Heart left ventricle (tissue), 16 donors: ENCODE results near the gene FAN1. TPM values are rescaled to one million over a fixed set of nuclear protein-coding genes. Genes with fewer than 3 reads are reported as not detected.

Experiments
- ATAC-seq, 4 donors: fragments of 200-7000 bp; cut with Tn5 transposase; one replicate each; pipeline ENCODE4 v1.9.1; 2020 to 2022; ENCODE audit warnings: moderate library complexity in 4 of 4, mild to moderate bottlenecking in 3 of 4, moderate number of reproducible peaks in 1 of 4
- DNase-seq, 5 donors: peaks; one replicate each; pipeline ENCODE4 v3.0.0-alpha.2; 2020
- H3K27ac ChIP-seq, 12 donors: fragments of 200-600 bp; sonication (generic) in 4 of 12; one replicate each; pipeline versions ENCODE4 v1.5.0 to v1.8.0; 2016 to 2022; ENCODE audit warnings: mild to moderate bottlenecking in 2 of 12
- H3K27me3 ChIP-seq, 9 donors: fragments of 200-600 bp; sonication (generic) in 2 of 9; one replicate each; pipeline versions ENCODE4 v1.5.1 to v1.8.0; 2016 to 2022; ENCODE audit warnings: mild to moderate bottlenecking in 3 of 9
- H3K36me3 ChIP-seq, 9 donors: fragments of 200-600 bp; sonication (generic) in 2 of 9; one replicate each; pipeline versions ENCODE4 v1.5.0 to v1.8.0; 2018 to 2022; ENCODE audit warnings: mild to moderate bottlenecking in 2 of 9
- H3K4me1 ChIP-seq, 12 donors: fragments of 200-600 bp; sonication (generic) in 4 of 12; one replicate each; pipeline versions ENCODE4 v1.5.0 to v1.8.0; 2016 to 2022; ENCODE audit warnings: mild to moderate bottlenecking in 3 of 12
- H3K4me3 ChIP-seq, 12 donors: fragments of 200-600 bp; sonication (generic) in 4 of 12; one replicate each; pipeline versions ENCODE4 v1.5.0 to v1.8.0; 2017 to 2022; ENCODE audit warnings: mild to moderate bottlenecking in 9 of 12, moderate library complexity in 4 of 12
- H3K9me3 ChIP-seq, 12 donors: fragments of 200-600 bp; sonication (generic) in 4 of 12; one replicate each; pipeline versions ENCODE4 v1.5.0 to v1.8.0; 2016 to 2022; ENCODE audit warnings: mild to moderate bottlenecking in 1 of 12
- CTCF ChIP-seq, 12 donors: fragments of 200-600 bp; sonication (generic) in 4 of 12; IDR thresholded peaks; one replicate each; pipeline versions ENCODE4 v1.5.0 to v1.8.0; 2018 to 2022; ENCODE audit warnings: antibody characterized with exemption in 12 of 12, mild to moderate bottlenecking in 5 of 12
- POLR2A ChIP-seq, 2 donors: fragments of 450-650 bp; IDR thresholded peaks; one replicate each; pipeline ENCODE4 v1.6.1; 2017; ENCODE audit warnings: antibody characterized with exemption in 2 of 2, mild to moderate bottlenecking in 2 of 2, moderate library complexity in 2 of 2
- WGBS, 4 donors: extraction: QIAGEN DNeasy Blood & Tissue Kit in 2 of 4; methylation state at CpG; one replicate each; pipeline versions ENCODE4 v1.1.5 to v1.1.7; 2013 to 2018; 5-methylcytosine and 5-hydroxymethylcytosine counted together
- intact Hi-C, 10 donors: fragments of 100-400 bp; cut with DNase I; formaldehyde crosslinking; loops; one replicate each; pipeline versions ENCODE4 v1.11.1 to v1.14.2; 2022
- polyA plus RNA-seq, 2 donors: library from polyadenylated mRNA; stranded (reverse); fragments of 200-250 nt; gene quantifications; one replicate each; pipeline ENCODE4 v1.2.3, GENCODE V29; 2013
- total RNA-seq, 9 donors: library from RNA; depleted of rRNA in 2 of 9; stranded (reverse); fragments of >200 nt in 2 of 9; fragmentation: NEBNext Ultra II Directional in 3 of 9; extraction: Animal tissue kit (Norgen Biotek cat#: 25700) in 3 of 9; gene quantifications; one replicate each; pipeline versions ENCODE4 v1.1.0 to v1.2.4, GENCODE V29; 2016 to 2023
- donor health status: ischemic (EF 13 %, LVEDD 7.1; RV severe dilation, severe dysfunction).
- donor health status: healthy with polysubstance abuse.
- donor health status: DM: no; HTN: yes; CAD: no.
- donor health status: DM: no; HTN: no; CAD: no.
- donor health status: ischemic (EF 25% LVEDD 6.9; RV normal size, moderate dysfunction).
- donor health status: ischemic (EF 25% LVEDD 5.7; RV mildly dilated, moderate dysfunction).
- donor health status: healthy.
- donor health status: DM: yes; HTN: yes; CAD: no.
- donor health status: ischemic (EF 35%, LVEDD 5.7; RV mildly dilated, moderate dysfunction).
- donor health status: nonischemic (EF 11% LVEDD 7.7; RV severe dilation, severe dysfunction).
- donor health status: DM: yes; HTN: yes; CAD: no.
- donor health status: PGD.
- donor health status: ischemic (EF 29% LVEDD 5.4; RV normal size, mild dysfunction).
- donor health status: nonischemic (EF 23%, LVEDD 6.1; RV moderate dilation, normal function).

The FAN1 gene
- total and polyA plus RNA-seq, 11 donors: 7.3 to 21.4 (median 17.5) TPM

GRCh38 chr15:30921781-30922479 lies 18.2 kb downstream of the FAN1 start:
- Histone ChIP-seq H3K27ac (peak overlapping the region; percentile 15 to 83 (median 67)), H3K27me3 (no peaks in the 10 kb centered on the region), H3K4me3 (no peak overlapping the region), H3K4me1 (peaks cover 0 to 62% (median 28%) of the 10 kb centered on the region in 12 donors), H3K9me3 (no peaks in the 10 kb centered on the region), H3K36me3 (peaks cover 0 to 99% (median 85%) of the 10 kb centered on the region in 9 donors)
- WGBS, 4 donors: 52 to 70% (median 58%) methylated on average over 7 to 9 of the region's 9 CpGs
- DNase-seq (peak; percentile 72 to 86 (median 78)), ATAC-seq (peak; percentile 94 to 96 (median 94))
- no peak for TF ChIP-seq CTCF (IDR thresholded peaks at IDR 0.05)
- no peak for TF ChIP-seq POLR2A (IDR thresholded peaks at IDR 0.05)
- intact Hi-C loops: loop anchor here in 2 of 10 donors (5.0 to 10.0 kb wide), 2 partner anchors 60 to 63 kb away; no protein-coding TSS in a partner anchor

- H3K9me3 ChIP-seq: no peaks in the 10 kb centered on the region
- intact Hi-C loops: loop anchor here in 2 of 10 donors (5.0 to 10.0 kb wide), 2 partner anchors 60 to 62 kb away; no protein-coding TSS in a partner anchor
- H3K36me3 ChIP-seq: peaks cover 0 to 99% (median 87%) of the 10 kb centered on the region in 9 donors
- H3K4me3 ChIP-seq: no peak overlapping the region
- H3K27ac ChIP-seq: peak overlapping the region; percentile 15 to 83 (median 67)
- ATAC-seq (peak; percentile 14 to 53 (median 36)), DNase-seq (peak in 1 of 5 donors; percentile 37)
- TF ChIP-seq CTCF (IDR thresholded peaks at IDR 0.05) (no peak), POLR2A (IDR thresholded peaks at IDR 0.05) (no peak)
- peaks cover 0 to 60% (median 28%) of the 10 kb centered on the region in 12 donors for H3K4me1 ChIP-seq
- 58 to 63% (median 60%) methylated on average over 13 to 14 of the region's 14 CpGs for WGBS, 4 donors
- no peaks in the 10 kb centered on the region for H3K27me3 ChIP-seq
These were observed 19.0 kb downstream of the FAN1 start for GRCh38 chr15:30922480-30923311.

GRCh38 chr15:30923429-30923828 lies 19.7 kb downstream of the FAN1 start:
- WGBS, 4 donors: 21 to 44% (median 42%) methylated on average over 7 of the region's 7 CpGs
- peak overlapping the region in 11 of 12 donors; percentile 40 to 83 (median 67) for H3K27ac ChIP-seq
- intact Hi-C loops: loop anchor here in 2 of 10 donors (5.0 to 10.0 kb wide), 2 partner anchors 59 to 61 kb away; no protein-coding TSS in a partner anchor
- H3K27me3 ChIP-seq: no peaks in the 10 kb centered on the region
- DNase-seq: peak in 4 of 5 donors; percentile 35 to 68 (median 43)
- ATAC-seq: peak in 3 of 4 donors; percentile 82 to 87 (median 84)
- H3K36me3 ChIP-seq: peaks cover 0 to 98% (median 85%) of the 10 kb centered on the region in 9 donors
- TF ChIP-seq CTCF (IDR thresholded peaks at IDR 0.05): no peak
- TF ChIP-seq POLR2A (IDR thresholded peaks at IDR 0.05): no peak
- H3K9me3 ChIP-seq: no peaks in the 10 kb centered on the region
- peaks cover 0 to 52% (median 26%) of the 10 kb centered on the region in 12 donors for H3K4me1 ChIP-seq
- H3K4me3 ChIP-seq: no peak overlapping the region
